ENCODE data around the gene KNSTRN. TPM values are rescaled to one million over a fixed set of nuclear protein-coding genes. Genes with fewer than 3 reads are reported as not detected.

The KNSTRN gene
- total and polyA plus RNA-seq, 4 donors = 7.5 to 16.6 (median 14.0) TPM

DNA sequence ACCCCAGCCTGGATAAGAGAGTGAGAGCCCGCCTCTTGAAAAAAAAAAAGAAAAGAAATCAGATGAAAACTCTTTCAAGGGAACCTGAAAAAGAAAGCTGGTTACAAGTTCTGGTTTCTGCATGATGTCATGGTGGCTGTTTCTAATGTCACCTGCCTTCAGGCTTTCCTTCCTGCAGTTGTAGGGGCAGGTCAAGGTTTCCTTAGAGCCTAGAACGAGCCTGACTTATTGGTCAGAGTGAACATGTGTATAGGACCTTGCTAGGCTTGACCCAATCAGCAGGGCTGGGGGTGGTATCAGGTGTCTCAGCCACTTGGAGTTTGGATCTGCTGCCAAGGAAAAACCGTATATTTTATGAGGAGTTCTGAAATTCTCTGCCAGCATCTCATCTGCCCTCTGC is 26.8 kb downstream of the KNSTRN start:
- peaks cover 12 to 39% (median 28%) of the 10 kb centered on the region in 4 donors for H3K36me3 ChIP-seq (ENCODE audit: control insufficient read depth in 4 of 4, insufficient read depth in 4 of 4, low read length in 4 of 4)

DNA sequence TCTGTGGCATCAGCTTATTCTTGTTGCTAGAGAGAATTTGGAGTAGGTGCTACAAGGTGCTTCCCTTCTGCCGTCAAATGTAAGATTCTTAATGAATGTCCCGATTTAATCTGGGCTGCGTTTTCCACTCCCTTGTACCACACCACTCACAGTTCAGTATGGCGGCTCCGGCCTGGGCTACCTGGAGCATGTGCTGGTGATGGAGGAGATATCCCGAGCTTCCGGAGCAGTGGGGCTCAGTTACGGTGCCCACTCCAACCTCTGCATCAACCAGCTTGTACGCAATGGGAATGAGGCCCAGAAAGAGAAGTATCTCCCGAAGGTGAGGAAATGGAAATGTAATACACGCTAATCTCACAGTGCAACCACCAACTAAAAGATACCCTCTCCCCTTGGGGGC is 28.0 kb downstream of the KNSTRN start:
- DNase-seq (no peak), ATAC-seq (ENCODE audit: insufficient read depth, low FRiP score) (no peak)
- no peak overlapping the region for H3K9ac ChIP-seq (ENCODE audit: insufficient read depth in 1 of 2, low read length in 2 of 2)
- TF ChIP-seq, protein P1, sequence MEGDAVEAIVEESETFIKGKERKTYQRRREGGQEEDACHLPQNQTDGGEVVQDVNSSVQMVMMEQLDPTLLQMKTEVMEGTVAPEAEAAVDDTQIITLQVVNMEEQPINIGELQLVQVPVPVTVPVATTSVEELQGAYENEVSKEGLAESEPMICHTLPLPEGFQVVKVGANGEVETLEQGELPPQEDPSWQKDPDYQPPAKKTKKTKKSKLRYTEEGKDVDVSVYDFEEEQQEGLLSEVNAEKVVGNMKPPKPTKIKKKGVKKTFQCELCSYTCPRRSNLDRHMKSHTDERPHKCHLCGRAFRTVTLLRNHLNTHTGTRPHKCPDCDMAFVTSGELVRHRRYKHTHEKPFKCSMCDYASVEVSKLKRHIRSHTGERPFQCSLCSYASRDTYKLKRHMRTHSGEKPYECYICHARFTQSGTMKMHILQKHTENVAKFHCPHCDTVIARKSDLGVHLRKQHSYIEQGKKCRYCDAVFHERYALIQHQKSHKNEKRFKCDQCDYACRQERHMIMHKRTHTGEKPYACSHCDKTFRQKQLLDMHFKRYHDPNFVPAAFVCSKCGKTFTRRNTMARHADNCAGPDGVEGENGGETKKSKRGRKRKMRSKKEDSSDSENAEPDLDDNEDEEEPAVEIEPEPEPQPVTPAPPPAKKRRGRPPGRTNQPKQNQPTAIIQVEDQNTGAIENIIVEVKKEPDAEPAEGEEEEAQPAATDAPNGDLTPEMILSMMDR (IDR thresholded peaks at IDR 0.05; ENCODE audit: control extremely low read depth, extremely low read depth) = no peak
- H3K4me3 ChIP-seq = no peak overlapping the region
- peaks cover 15 to 44% (median 33%) of the 10 kb centered on the region in 4 donors for H3K36me3 ChIP-seq (ENCODE audit: control insufficient read depth in 4 of 4, insufficient read depth in 4 of 4, low read length in 4 of 4)
- no peak overlapping the region for H3K27ac ChIP-seq (ENCODE audit: low read depth in 1 of 2, low read length in 1 of 2)
- H3K4me1 ChIP-seq (ENCODE audit: control insufficient read depth in 5 of 5, insufficient read depth in 5 of 5, low read length in 5 of 5) = peaks cover 0 to 8% (median 3%) of the 10 kb centered on the region in 5 donors
- no peaks in the 10 kb centered on the region for H3K27me3 ChIP-seq (ENCODE audit: control insufficient read depth in 3 of 3, insufficient read depth in 3 of 3, low read length in 2 of 3)
- no peaks in the 10 kb centered on the region for H3K9me3 ChIP-seq (ENCODE audit: control insufficient read depth in 4 of 4, insufficient read depth in 3 of 4, low read length in 3 of 4)
- WGBS, 2 donors = 87 to 93% methylated on average over 11 of the region's 11 CpGs

More for the DNA sequence above, 26.8 kb downstream of the KNSTRN start:
- H3K27ac ChIP-seq (ENCODE audit: low read depth in 1 of 2, low read length in 1 of 2) = no peak overlapping the region
- H3K9me3 ChIP-seq (ENCODE audit: control insufficient read depth in 4 of 4, insufficient read depth in 3 of 4, low read length in 3 of 4) = no peaks in the 10 kb centered on the region
- H3K4me1 ChIP-seq (ENCODE audit: control insufficient read depth in 5 of 5, insufficient read depth in 5 of 5, low read length in 5 of 5) = peaks cover 0 to 16% (median 3%) of the 10 kb centered on the region in 5 donors
- no peak overlapping the region for H3K9ac ChIP-seq (ENCODE audit: insufficient read depth in 1 of 2, low read length in 2 of 2)
- 86 to 92% methylated on average over 3 of the region's 3 CpGs for WGBS, 2 donors
- DNase-seq (no peak), ATAC-seq (ENCODE audit: insufficient read depth, low FRiP score) (no peak)
- H3K4me3 ChIP-seq = no peak overlapping the region
- TF ChIP-seq, protein P1 (IDR thresholded peaks at IDR 0.05; ENCODE audit: control extremely low read depth, extremely low read depth) = no peak
- H3K27me3 ChIP-seq (ENCODE audit: control insufficient read depth in 3 of 3, insufficient read depth in 3 of 3, low read length in 2 of 3) = no peaks in the 10 kb centered on the region

DNA sequence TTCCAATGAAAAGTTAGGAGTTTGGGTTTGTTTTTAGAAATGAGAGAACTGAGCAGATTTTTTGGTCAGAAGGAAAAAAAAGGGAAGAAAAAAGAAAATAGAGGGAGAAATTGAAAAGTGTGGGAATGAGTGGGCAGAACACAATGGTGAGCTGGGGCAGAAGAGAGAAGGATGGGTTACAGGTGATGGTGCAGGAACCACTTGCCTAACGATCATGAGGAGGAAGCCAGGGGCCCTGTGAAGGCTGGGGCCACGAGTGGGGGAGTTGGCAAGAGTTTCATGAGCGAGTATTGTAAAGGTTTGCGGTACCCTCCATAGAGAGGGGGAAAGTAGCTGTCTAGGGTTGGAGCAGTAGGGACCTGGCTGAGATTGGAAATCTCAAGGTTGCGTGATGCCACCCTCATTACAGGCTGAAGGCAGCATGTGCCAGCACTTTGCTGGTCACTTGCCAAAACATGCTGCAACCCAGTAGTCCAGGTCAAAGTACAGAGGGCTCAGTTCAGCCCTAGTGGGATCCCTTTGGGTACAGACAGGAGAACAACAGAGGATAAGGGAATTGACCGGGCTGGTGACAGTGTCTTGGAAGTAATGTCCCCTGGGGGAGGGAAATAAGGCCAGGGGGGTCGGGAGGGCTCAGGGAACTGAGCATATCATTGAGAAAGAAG is 29.7 kb downstream of the KNSTRN start:
- Histone ChIP-seq H3K4me3 (no peak overlapping the region), H3K27ac (ENCODE audit: low read depth in 1 of 2, low read length in 1 of 2) (no peak overlapping the region), H3K36me3 (ENCODE audit: control insufficient read depth in 4 of 4, insufficient read depth in 4 of 4, low read length in 4 of 4) (peaks cover 15 to 55% (median 38%) of the 10 kb centered on the region in 4 donors), H3K9ac (ENCODE audit: insufficient read depth in 1 of 2, low read length in 2 of 2) (no peak overlapping the region), H3K4me1 (ENCODE audit: control insufficient read depth in 5 of 5, insufficient read depth in 5 of 5, low read length in 5 of 5) (peaks cover 0 to under 1% (median 0%) of the 10 kb centered on the region in 5 donors), H3K9me3 (ENCODE audit: control insufficient read depth in 4 of 4, insufficient read depth in 3 of 4, low read length in 3 of 4) (no peaks in the 10 kb centered on the region), H3K27me3 (ENCODE audit: control insufficient read depth in 3 of 3, insufficient read depth in 3 of 3, low read length in 2 of 3) (no peaks in the 10 kb centered on the region)
- TF ChIP-seq, protein P1 (IDR thresholded peaks at IDR 0.05; ENCODE audit: control extremely low read depth, extremely low read depth) = no peak
- WGBS, 2 donors = 81 to 87% methylated on average over 7 of the region's 7 CpGs
- DNase-seq (no peak), ATAC-seq (ENCODE audit: insufficient read depth, low FRiP score) (no peak)

All from lung (tissue), 12 donors.